Erythroblast (primary cell): Measurements from ENCODE around the gene RBMS1.

Experiments used
- GATA1 ChIP-seq: IDR thresholded peaks from 2 replicates; pipeline ENCODE4 v1.6.1; 2011; ENCODE audit warnings: low read depth, mild to moderate bottlenecking, control low read depth, low read length, moderate library complexity
- POLR2A ChIP-seq: IDR thresholded peaks from 2 replicates; pipeline ENCODE4 v1.6.1; 2011; ENCODE audit warnings: mild to moderate bottlenecking, low read length

- TF ChIP-seq POLR2A (no peak), GATA1 (no peak)
Observed at GRCh38 chr2:160331258-160332025, 162.2 kb downstream of the RBMS1 start.
